Hematopoietic multipotent progenitor cell treated with erythropoietin and hydrocortisone succinate and interleukin-3 and kit ligand, for 4 days (in vitro differentiated cells): ENCODE measurements around the gene MCUR1.
"Not testable (repeated sequence)": the region's sequence is repeated elsewhere in the genome, so short reads cannot be mapped to it uniquely, and the experiment has no call there.

Experiments
- DNase-seq: peaks from one replicate; pipeline ENCODE4 v3.0.0-alpha.2; 2015

The MCUR1 gene

GRCh38 chr6:13814176-13814937, at the start of gene MCUR1:
MCUR1 (minus strand) TSS chr6:13814557; CDS start chr6:13814429, 128 bp downstream.
- peak; percentile 94 for DNase-seq

- DNase-seq: no peak
Observed at GRCh38 chr6:13863699-13864155, 49.4 kb upstream of the MCUR1 start.

GRCh38 chr6:13860556-13861185, 46.3 kb upstream of the MCUR1 start:
- DNase-seq: not testable (repeated sequence)

GRCh38 chr6:13859871-13860555, 45.7 kb upstream of the MCUR1 start:
- DNase-seq: no peak

- DNase-seq: no peak
Observed at GRCh38 chr6:13854716-13855250, 40.4 kb upstream of the MCUR1 start.

GRCh38 chr6:13853871-13854270, 39.5 kb upstream of the MCUR1 start:
- DNase-seq: no peak

GRCh38 chr6:13851803-13852202, 37.4 kb upstream of the MCUR1 start:
- DNase-seq: no peak

- no peak for DNase-seq
Observed at GRCh38 chr6:13851330-13851729, 37.0 kb upstream of the MCUR1 start.

- not testable (repeated sequence) for DNase-seq
Observed at GRCh38 chr6:13850690-13851089, 36.3 kb upstream of the MCUR1 start.

GRCh38 chr6:13848522-13849150, 34.3 kb upstream of the MCUR1 start:
- DNase-seq: no peak

GRCh38 chr6:13847326-13848050, 33.1 kb upstream of the MCUR1 start:
- DNase-seq: no peak

- peak; percentile 26 for DNase-seq
Observed at GRCh38 chr6:13846841-13847240, 32.5 kb upstream of the MCUR1 start.

- DNase-seq: peak; percentile 78
Observed at GRCh38 chr6:13841936-13842335, 27.6 kb upstream of the MCUR1 start.

GRCh38 chr6:13838616-13839015, 24.3 kb upstream of the MCUR1 start:
- no peak for DNase-seq

- no peak for DNase-seq
Observed at GRCh38 chr6:13836170-13836569, 21.8 kb upstream of the MCUR1 start.

GRCh38 chr6:13834790-13835189, 20.4 kb upstream of the MCUR1 start:
- DNase-seq: peak; percentile 44

- DNase-seq: not testable (repeated sequence)
Observed at GRCh38 chr6:13834018-13834417, 19.7 kb upstream of the MCUR1 start.

GRCh38 chr6:13832778-13833177, 18.4 kb upstream of the MCUR1 start:
- DNase-seq: no peak

- peak; percentile 35 for DNase-seq
Observed at GRCh38 chr6:13831615-13832014, 17.3 kb upstream of the MCUR1 start.

- DNase-seq: no peak
Observed at GRCh38 chr6:13830803-13831202, 16.4 kb upstream of the MCUR1 start.

GRCh38 chr6:13829419-13829818, 15.1 kb upstream of the MCUR1 start:
- DNase-seq: not testable (repeated sequence)

GRCh38 chr6:13828656-13829301, 14.4 kb upstream of the MCUR1 start:
- not testable (repeated sequence) for DNase-seq
